ENCODE data around the gene MRI1.
"Not testable (repeated sequence)": the region's sequence is repeated elsewhere in the genome, so short reads cannot be mapped to it uniquely, and the experiment has no call there.

The MRI1 gene

GRCh38 chr19:13758795-13759194 is 5.5 kb upstream of the MRI1 start:
- in situ Hi-C loops (cut with HindIII; ENCODE audit: low sequenced_read_pairs): no loop called here

- in situ Hi-C loops (cut with HindIII; ENCODE audit: low sequenced_read_pairs): no loop called here
Observed at GRCh38 chr19:13761423-13761822, 2.9 kb upstream of the MRI1 start.

GRCh38 chr19:13762635-13763235 is 1.6 kb upstream of the MRI1 start:
- in situ Hi-C loops (cut with HindIII; ENCODE audit: low sequenced_read_pairs): no loop called here

- in situ Hi-C loops (cut with HindIII; ENCODE audit: low sequenced_read_pairs): no loop called here
Observed at GRCh38 chr19:13763265-13763664, 1.1 kb upstream of the MRI1 start.

- in situ Hi-C loops (cut with HindIII; ENCODE audit: low sequenced_read_pairs): no loop called here
Observed at GRCh38 chr19:13764821-13765394, 586 bp downstream of the MRI1 start.

GRCh38 chr19:13765395-13766094 is 1.2 kb downstream of the MRI1 start:
- in situ Hi-C loops (cut with HindIII; ENCODE audit: low sequenced_read_pairs): no loop called here

- in situ Hi-C loops (cut with HindIII; ENCODE audit: low sequenced_read_pairs): no loop called here
Observed at GRCh38 chr19:13766095-13766481, 1.8 kb downstream of the MRI1 start.

GRCh38 chr19:13768510-13768909 is 4.2 kb downstream of the MRI1 start:
- in situ Hi-C loops (cut with HindIII; ENCODE audit: low sequenced_read_pairs): no loop called here

- in situ Hi-C loops (cut with HindIII; ENCODE audit: low sequenced_read_pairs): no loop called here
Observed at GRCh38 chr19:13770013-13770635, 5.8 kb downstream of the MRI1 start.

GRCh38 chr19:13774217-13775191 is 10.2 kb downstream of the MRI1 start, which contains the start of gene C19orf53:
Gene C19orf53, plus strand, starts transcription at chr19:13774456. Its CDS starts 22 bp downstream, at chr19:13774478.
- in situ Hi-C loops (cut with HindIII; ENCODE audit: low sequenced_read_pairs): no loop called here

- in situ Hi-C loops (cut with HindIII; ENCODE audit: low sequenced_read_pairs): no loop called here
Observed at GRCh38 chr19:13778398-13778797, 14.1 kb downstream of the MRI1 start.

GRCh38 chr19:13778847-13779246 is 14.5 kb downstream of the MRI1 start:
- in situ Hi-C loops (cut with HindIII; ENCODE audit: low sequenced_read_pairs): no loop called here

GRCh38 chr19:13779794-13780193 is 15.5 kb downstream of the MRI1 start:
- in situ Hi-C loops (cut with HindIII; ENCODE audit: low sequenced_read_pairs): not testable (repeated sequence)

GRCh38 chr19:13781547-13781946 is 17.2 kb downstream of the MRI1 start:
- in situ Hi-C loops (cut with HindIII; ENCODE audit: low sequenced_read_pairs): no loop called here

- in situ Hi-C loops (cut with HindIII; ENCODE audit: low sequenced_read_pairs): no loop called here
Observed at GRCh38 chr19:13782537-13782936, 18.2 kb downstream of the MRI1 start.

GRCh38 chr19:13783565-13784500 is 19.5 kb downstream of the MRI1 start:
- in situ Hi-C loops (cut with HindIII; ENCODE audit: low sequenced_read_pairs): no loop called here

GRCh38 chr19:13784731-13785452 is 20.6 kb downstream of the MRI1 start:
- in situ Hi-C loops (cut with HindIII; ENCODE audit: low sequenced_read_pairs): no loop called here

- in situ Hi-C loops (cut with HindIII; ENCODE audit: low sequenced_read_pairs): no loop called here
Observed at GRCh38 chr19:13788991-13789390, 24.7 kb downstream of the MRI1 start.

- in situ Hi-C loops (cut with HindIII; ENCODE audit: low sequenced_read_pairs): no loop called here
Observed at GRCh38 chr19:13790354-13790753, 26.0 kb downstream of the MRI1 start.
